ENCODE results near the gene CNTNAP4.

CNTNAP4 gene

GRCh38 chr16:76450890-76451289 lies 173.7 kb downstream of the CNTNAP4 start:
- H4K20me1 ChIP-seq (ENCODE audit: control insufficient read depth, insufficient read depth, low read depth, low read length), result no peaks in the 10 kb centered on the region
- no peaks in the 10 kb centered on the region for H3F3A ChIP-seq (ENCODE audit: control insufficient read depth, insufficient read depth)
- no peaks in the 10 kb centered on the region for H3K27me3 ChIP-seq (ENCODE audit: control insufficient read depth, low read length)
- H3K79me2 ChIP-seq (ENCODE audit: control insufficient read depth, low read length), result no peaks in the 10 kb centered on the region
- H3K4me2 ChIP-seq (ENCODE audit: low read length), result no peak overlapping the region
- TF ChIP-seq CTCF (IDR thresholded peaks at IDR 0.05; ENCODE audit: low read depth, low read length, poor library complexity, severe bottlenecking) (no peak), EZH2phosphoT487 (IDR thresholded peaks at IDR 0.05; ENCODE audit: borderline replicate concordance, low read length) (no peak)
- H3K4me3 ChIP-seq (ENCODE audit: low read length), result no peak overlapping the region
- H3K4me1 ChIP-seq (ENCODE audit: control insufficient read depth, low read length), result no peaks in the 10 kb centered on the region
- H3K27ac ChIP-seq (ENCODE audit: low read depth, low read length), result no peak overlapping the region
- H3K9me2 ChIP-seq (replicated peaks; ENCODE audit: control insufficient read depth, low read length), result no peaks in the 10 kb centered on the region
- H3K9me3 ChIP-seq (ENCODE audit: control insufficient read depth, insufficient read depth, low read length), result no peaks in the 10 kb centered on the region
- no peaks in the 10 kb centered on the region for H3K36me3 ChIP-seq (ENCODE audit: control insufficient read depth, low read length)

- H3K27ac ChIP-seq (ENCODE audit: low read depth, low read length), result no peak overlapping the region
- no peak for TF ChIP-seq EZH2phosphoT487 (IDR thresholded peaks at IDR 0.05; ENCODE audit: borderline replicate concordance, low read length)
- no peak for TF ChIP-seq CTCF (IDR thresholded peaks at IDR 0.05; ENCODE audit: low read depth, low read length, poor library complexity, severe bottlenecking)
- H3K27me3 ChIP-seq (ENCODE audit: control insufficient read depth, low read length), result no peaks in the 10 kb centered on the region
- H3K4me2 ChIP-seq (ENCODE audit: low read length), result no peak overlapping the region
- H3K9me2 ChIP-seq (replicated peaks; ENCODE audit: control insufficient read depth, low read length), result no peaks in the 10 kb centered on the region
- H4K20me1 ChIP-seq (ENCODE audit: control insufficient read depth, insufficient read depth, low read depth, low read length), result no peaks in the 10 kb centered on the region
- H3K9me3 ChIP-seq (ENCODE audit: control insufficient read depth, insufficient read depth, low read length), result no peaks in the 10 kb centered on the region
- H3K79me2 ChIP-seq (ENCODE audit: control insufficient read depth, low read length), result no peaks in the 10 kb centered on the region
- H3K36me3 ChIP-seq (ENCODE audit: control insufficient read depth, low read length), result no peaks in the 10 kb centered on the region
- H3K4me3 ChIP-seq (ENCODE audit: low read length), result no peak overlapping the region
- H3F3A ChIP-seq (ENCODE audit: control insufficient read depth, insufficient read depth), result no peaks in the 10 kb centered on the region
- no peaks in the 10 kb centered on the region for H3K4me1 ChIP-seq (ENCODE audit: control insufficient read depth, low read length)
Observed at GRCh38 chr16:76455257-76455656, 178.1 kb downstream of the CNTNAP4 start.

GRCh38 chr16:76456016-76456415 lies 178.8 kb downstream of the CNTNAP4 start:
- Histone ChIP-seq H3K79me2 (ENCODE audit: control insufficient read depth, low read length) (no peaks in the 10 kb centered on the region), H3K4me3 (ENCODE audit: low read length) (no peak overlapping the region), H3K4me2 (ENCODE audit: low read length) (no peak overlapping the region), H4K20me1 (ENCODE audit: control insufficient read depth, insufficient read depth, low read depth, low read length) (no peaks in the 10 kb centered on the region), H3F3A (ENCODE audit: control insufficient read depth, insufficient read depth) (no peaks in the 10 kb centered on the region), H3K4me1 (ENCODE audit: control insufficient read depth, low read length) (no peaks in the 10 kb centered on the region), H3K9me2 (replicated peaks; ENCODE audit: control insufficient read depth, low read length) (no peaks in the 10 kb centered on the region), H3K27me3 (ENCODE audit: control insufficient read depth, low read length) (no peaks in the 10 kb centered on the region), H3K27ac (ENCODE audit: low read depth, low read length) (no peak overlapping the region), H3K9me3 (ENCODE audit: control insufficient read depth, insufficient read depth, low read length) (no peaks in the 10 kb centered on the region), H3K36me3 (ENCODE audit: control insufficient read depth, low read length) (no peaks in the 10 kb centered on the region)
- no peak for TF ChIP-seq EZH2phosphoT487 (IDR thresholded peaks at IDR 0.05; ENCODE audit: borderline replicate concordance, low read length)
- no peak for TF ChIP-seq CTCF (IDR thresholded peaks at IDR 0.05; ENCODE audit: low read depth, low read length, poor library complexity, severe bottlenecking)

- Histone ChIP-seq H3K9me2 (replicated peaks; ENCODE audit: control insufficient read depth, low read length) (no peaks in the 10 kb centered on the region), H3K4me1 (ENCODE audit: control insufficient read depth, low read length) (no peaks in the 10 kb centered on the region), H3K4me3 (ENCODE audit: low read length) (no peak overlapping the region), H3K27me3 (ENCODE audit: control insufficient read depth, low read length) (no peaks in the 10 kb centered on the region), H4K20me1 (ENCODE audit: control insufficient read depth, insufficient read depth, low read depth, low read length) (no peaks in the 10 kb centered on the region), H3K4me2 (ENCODE audit: low read length) (no peak overlapping the region), H3K36me3 (ENCODE audit: control insufficient read depth, low read length) (no peaks in the 10 kb centered on the region), H3K9me3 (ENCODE audit: control insufficient read depth, insufficient read depth, low read length) (no peaks in the 10 kb centered on the region), H3F3A (ENCODE audit: control insufficient read depth, insufficient read depth) (no peaks in the 10 kb centered on the region), H3K27ac (ENCODE audit: low read depth, low read length) (no peak overlapping the region), H3K79me2 (ENCODE audit: control insufficient read depth, low read length) (no peaks in the 10 kb centered on the region)
- TF ChIP-seq CTCF (IDR thresholded peaks at IDR 0.05; ENCODE audit: low read depth, low read length, poor library complexity, severe bottlenecking) (no peak), EZH2phosphoT487 (IDR thresholded peaks at IDR 0.05; ENCODE audit: borderline replicate concordance, low read length) (no peak)
Observed at GRCh38 chr16:76459111-76459510, 181.9 kb downstream of the CNTNAP4 start.
